ENCODE data around the gene PTGFRN. TPM values are rescaled to one million over a fixed set of nuclear protein-coding genes. Genes with fewer than 3 reads are reported as not detected.

Gene PTGFRN
- total and polyA plus RNA-seq, 2 of the 8 experiments (the other 6 are each of a cell fraction or from before 2014, with no cell fraction given): 13.0 to 32.6 TPM

- Histone ChIP-seq H3K18ac (ENCODE audit: extremely low read depth, low read length) (no peak overlapping the region), H4K5ac (ENCODE audit: insufficient read length, low read depth, low read length) (no peak overlapping the region), H3K23ac (ENCODE audit: insufficient read length) (no peak overlapping the region), H4K91ac (replicated peaks; ENCODE audit: insufficient read length, low read length) (no peak overlapping the region), H2AFZ (ENCODE audit: low read length) (no peak overlapping the region), H3K4me2 (ENCODE audit: insufficient read depth in 1 of 2, low read depth in 2 of 2, low read length in 2 of 2) (no peak overlapping the region), H3K27ac (ENCODE audit: low read depth, low read length) (no peak overlapping the region), H4K20me1 (replicated peaks in 1 of 2; ENCODE audit: control insufficient read depth in 1 of 2, insufficient read depth in 2 of 2, low read length in 2 of 2) (no peaks in the 10 kb centered on the region), H2BK120ac (replicated peaks; ENCODE audit: low read depth, low read length) (no peak overlapping the region), H3K56ac (replicated peaks; ENCODE audit: insufficient read length, low read depth, low read length) (no peak overlapping the region), H2BK12ac (ENCODE audit: low read depth, low read length) (no peak overlapping the region), H2AK5ac (ENCODE audit: low read depth, low read length) (no peak overlapping the region), H3K4me1 (replicated peaks in 1 of 4; ENCODE audit: control insufficient read depth in 3 of 4, insufficient read depth in 4 of 4, low read length in 3 of 4) (peaks cover 4 to 16% (median 15%) of the 10 kb centered on the region in 4 experiments), H3K14ac (ENCODE audit: insufficient read length) (no peak overlapping the region), H3K36me3 (ENCODE audit: control insufficient read depth in 2 of 4, insufficient read depth in 4 of 4, low read length in 3 of 4) (no peaks in the 10 kb centered on the region), H2BK20ac (ENCODE audit: low read length) (no peak overlapping the region), H2BK15ac (ENCODE audit: low read length) (no peak overlapping the region), H4K8ac (ENCODE audit: extremely low read depth, insufficient read depth, low read length) (no peak overlapping the region), H3K79me2 (ENCODE audit: control insufficient read depth in 1 of 2, insufficient read depth in 2 of 2, low read length in 2 of 2) (no peaks in the 10 kb centered on the region), H3K4ac (replicated peaks; ENCODE audit: insufficient read length, low read depth, low read length) (no peak overlapping the region), H3K9ac (replicated peaks in 1 of 4; ENCODE audit: extremely low read depth in 1 of 4, low read depth in 3 of 4, low read length in 3 of 4) (no peak overlapping the region), H3K79me1 (ENCODE audit: low read depth, low read length) (no peaks in the 10 kb centered on the region), H3K23me2 (ENCODE audit: low read depth, low read length) (no peaks in the 10 kb centered on the region; the same call in 1 of the 2 replicates), H2BK5ac (ENCODE audit: low read depth, low read length) (no peak overlapping the region), H3K27me3 (replicated peaks in 1 of 4; ENCODE audit: control insufficient read depth in 3 of 4, extremely low read depth in 1 of 4, insufficient read depth in 3 of 4, low read length in 3 of 4) (no peaks in the 10 kb centered on the region), H3K4me3 (ENCODE audit: extremely low read depth in 1 of 4, insufficient read depth in 2 of 4, low read depth in 3 of 4, low read length in 4 of 4) (no peak overlapping the region), H3K9me3 (ENCODE audit: insufficient read depth in 2 of 2, low read depth in 1 of 2, low read length in 1 of 2) (no peaks in the 10 kb centered on the region)
- ChIA-PET CTCF (ENCODE audit: partially characterized antibody) (interaction anchor here (0.6 to 7.5 kb wide), 28 partner anchors 10 to 308 kb away, joined by 3 to 79 read pairs (median 5); partner anchors contain the start of gene PTGFRN), POLR2A (ENCODE audit: partially characterized antibody) (no interaction called here)
- no peak for FAIRE-seq
- TF ChIP-seq SP4 (IDR thresholded peaks at IDR 0.05; ENCODE audit: low read length) (no peak), SAP30 (IDR thresholded peaks at IDR 0.05; ENCODE audit: insufficient read depth, insufficient replicate concordance, low read length) (no peak), GTF2F1 (IDR thresholded peaks at IDR 0.05; ENCODE audit: borderline replicate concordance, low read depth, low read length) (no peak), NRF1 (IDR thresholded peaks at IDR 0.05; ENCODE audit: low read depth, low read length) (no peak), NANOG (IDR thresholded peaks at IDR 0.05; ENCODE audit: insufficient read depth, low read depth, low read length, poor library complexity, severe bottlenecking) (no peak), ASH2L (IDR thresholded peaks at IDR 0.05; ENCODE audit: low read length) (no peak), PHF8 (conservative IDR thresholded peaks at IDR 0.05; ENCODE audit: low read depth, low read length) (no peak), HDAC6 (IDR thresholded peaks at IDR 0.05; ENCODE audit: low read depth, low read length) (no peak), EZH2 (IDR thresholded peaks at IDR 0.05; ENCODE audit: low read depth, low read length, severe bottlenecking) (no peak), TCF12 (IDR thresholded peaks at IDR 0.05; ENCODE audit: low read depth, low read length) (no peak)
- DNase-seq (ENCODE audit: low read depth in 1 of 2, low spot score in 2 of 2): no peak
- 91% methylated on average over 4 of the region's 4 CpGs; no CpG with 5 or more reads in 1 of the 2 experiments for WGBS, 2 experiments (ENCODE audit: extremely low coverage in 1 of 2, insufficient coverage in 1 of 2, insufficient read length in 1 of 2, insufficient replicate concordance in 2 of 2, low coverage in 1 of 2, low lambda C conversion rate in 2 of 2, missing lambda C conversion rate in 1 of 2)
Measured at GRCh38 chr1:116882866-116883265, 26.9 kb upstream of the PTGFRN start.

Data from H1 (cell line).